ENCODE measurements around the gene RAB8A.
"Not testable (repeated sequence)": the region's sequence is repeated elsewhere in the genome, so short reads cannot be mapped to it uniquely, and the experiment has no call there.

RAB8A gene

DNA sequence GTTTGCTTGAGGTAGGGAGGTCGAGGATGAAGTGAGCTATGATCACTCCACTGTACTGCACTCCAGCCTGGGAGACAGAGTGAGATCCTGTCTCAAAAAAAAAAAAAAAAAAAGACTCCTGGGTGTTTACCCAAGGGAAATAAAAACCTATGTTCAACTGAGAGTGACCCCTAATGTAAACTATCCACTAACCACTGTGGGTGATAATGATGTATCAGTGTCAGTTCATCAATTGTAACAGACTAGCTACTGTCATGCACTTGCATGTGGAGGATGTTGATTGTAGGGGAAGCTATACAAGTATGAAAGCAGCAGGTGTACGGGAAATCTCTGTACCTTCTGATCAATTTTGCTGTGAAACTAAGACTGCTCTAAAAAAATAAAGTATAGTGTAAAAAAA, 64.3 kb downstream of the RAB8A start:
- H3K4me1 ChIP-seq (ENCODE audit: low read length): peaks cover 35% of the 10 kb centered on the region
- no peak overlapping the region for H2AFZ ChIP-seq (ENCODE audit: low read depth, low read length)
- TF ChIP-seq, protein P1, sequence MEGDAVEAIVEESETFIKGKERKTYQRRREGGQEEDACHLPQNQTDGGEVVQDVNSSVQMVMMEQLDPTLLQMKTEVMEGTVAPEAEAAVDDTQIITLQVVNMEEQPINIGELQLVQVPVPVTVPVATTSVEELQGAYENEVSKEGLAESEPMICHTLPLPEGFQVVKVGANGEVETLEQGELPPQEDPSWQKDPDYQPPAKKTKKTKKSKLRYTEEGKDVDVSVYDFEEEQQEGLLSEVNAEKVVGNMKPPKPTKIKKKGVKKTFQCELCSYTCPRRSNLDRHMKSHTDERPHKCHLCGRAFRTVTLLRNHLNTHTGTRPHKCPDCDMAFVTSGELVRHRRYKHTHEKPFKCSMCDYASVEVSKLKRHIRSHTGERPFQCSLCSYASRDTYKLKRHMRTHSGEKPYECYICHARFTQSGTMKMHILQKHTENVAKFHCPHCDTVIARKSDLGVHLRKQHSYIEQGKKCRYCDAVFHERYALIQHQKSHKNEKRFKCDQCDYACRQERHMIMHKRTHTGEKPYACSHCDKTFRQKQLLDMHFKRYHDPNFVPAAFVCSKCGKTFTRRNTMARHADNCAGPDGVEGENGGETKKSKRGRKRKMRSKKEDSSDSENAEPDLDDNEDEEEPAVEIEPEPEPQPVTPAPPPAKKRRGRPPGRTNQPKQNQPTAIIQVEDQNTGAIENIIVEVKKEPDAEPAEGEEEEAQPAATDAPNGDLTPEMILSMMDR (IDR thresholded peaks at IDR 0.05; ENCODE audit: low read depth, low read length): no peak
- TF ChIP-seq EZH2phosphoT487 (IDR thresholded peaks at IDR 0.05; ENCODE audit: low read depth): no peak
- no peaks in the 10 kb centered on the region for H3K36me3 ChIP-seq (replicated peaks; ENCODE audit: low read depth, low read length)
- no peaks in the 10 kb centered on the region for H3K27me3 ChIP-seq (ENCODE audit: low read depth, low read length)
- no peak overlapping the region for H3K27ac ChIP-seq (ENCODE audit: low read length)
- H3K9me3 ChIP-seq (ENCODE audit: insufficient read depth, low read length): no peaks in the 10 kb centered on the region
- H4K20me1 ChIP-seq (ENCODE audit: insufficient read depth, low read length): no peaks in the 10 kb centered on the region
- no peaks in the 10 kb centered on the region for H3K79me2 ChIP-seq (ENCODE audit: low read length)
- H3K9ac ChIP-seq (ENCODE audit: low read length): no peak overlapping the region
- no peak overlapping the region for H3K4me3 ChIP-seq (ENCODE audit: low read length)
- H3K4me2 ChIP-seq (ENCODE audit: low read length): no peak overlapping the region

DNA sequence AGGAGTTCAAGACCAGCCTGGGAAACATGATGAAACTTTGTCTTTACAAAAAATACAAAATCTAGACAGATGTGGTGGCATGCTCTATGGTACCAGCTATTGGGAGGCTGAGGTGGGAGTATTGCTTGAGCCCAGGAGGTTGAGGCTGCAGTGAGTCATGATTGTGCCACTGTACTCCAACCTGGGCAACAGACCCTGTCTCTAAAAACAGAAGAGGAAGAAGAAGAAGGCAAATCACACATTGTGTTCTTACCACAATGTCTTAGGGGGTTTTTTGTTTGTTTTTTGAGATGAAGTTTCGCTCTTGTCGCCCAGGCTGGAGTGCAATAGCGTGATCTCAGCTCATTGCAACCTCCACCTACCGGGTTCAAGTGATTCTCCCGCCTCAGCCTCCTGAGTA, 67.2 kb downstream of the RAB8A start:
- H2AFZ ChIP-seq (ENCODE audit: low read depth, low read length): not testable (repeated sequence)

DNA sequence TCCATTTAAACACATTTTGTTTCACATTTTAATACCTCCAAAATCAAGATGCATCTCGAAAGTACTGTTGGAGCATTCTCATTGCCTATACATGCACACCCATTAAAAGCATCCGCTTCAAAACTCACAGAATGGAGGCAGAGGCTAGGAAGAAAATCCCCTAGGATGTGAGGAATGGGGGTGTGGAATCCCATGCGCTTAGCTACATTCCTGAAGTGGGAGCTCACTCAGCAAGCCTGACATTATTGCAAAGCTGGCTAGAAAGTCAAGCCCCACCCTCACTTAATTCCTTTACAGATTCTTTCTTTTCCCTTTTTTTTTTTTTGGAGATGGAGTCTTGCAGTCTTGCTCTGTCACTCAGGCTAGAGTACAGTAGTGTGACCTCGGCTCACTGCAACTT, 68.9 kb downstream of the RAB8A start:
- no peak overlapping the region for H3K27ac ChIP-seq (ENCODE audit: low read length)
- H4K20me1 ChIP-seq (ENCODE audit: insufficient read depth, low read length): no peaks in the 10 kb centered on the region
- H3K4me2 ChIP-seq (ENCODE audit: low read length): no peak overlapping the region
- TF ChIP-seq EZH2phosphoT487 (IDR thresholded peaks at IDR 0.05; ENCODE audit: low read depth): no peak
- TF ChIP-seq, protein P1 (IDR thresholded peaks at IDR 0.05; ENCODE audit: low read depth, low read length): no peak
- no peak overlapping the region for H3K9ac ChIP-seq (ENCODE audit: low read length)
- H3K4me3 ChIP-seq (ENCODE audit: low read length): no peak overlapping the region
- peaks cover 4% of the 10 kb centered on the region for H3K79me2 ChIP-seq (ENCODE audit: low read length)
- H3K36me3 ChIP-seq (replicated peaks; ENCODE audit: low read depth, low read length): no peaks in the 10 kb centered on the region
- no peaks in the 10 kb centered on the region for H3K9me3 ChIP-seq (ENCODE audit: insufficient read depth, low read length)
- no peak overlapping the region for H2AFZ ChIP-seq (ENCODE audit: low read depth, low read length)
- no peaks in the 10 kb centered on the region for H3K27me3 ChIP-seq (ENCODE audit: low read depth, low read length)
- H3K4me1 ChIP-seq (ENCODE audit: low read length): peaks cover 35% of the 10 kb centered on the region

More for the DNA sequence above, 67.2 kb downstream of the RAB8A start:
- not testable (repeated sequence) for H3K36me3 ChIP-seq (replicated peaks; ENCODE audit: low read depth, low read length); H4K20me1 ChIP-seq (ENCODE audit: insufficient read depth, low read length); H3K4me2 ChIP-seq (ENCODE audit: low read length); H3K27ac ChIP-seq (ENCODE audit: low read length); H3K79me2 ChIP-seq (ENCODE audit: low read length); H3K9me3 ChIP-seq (ENCODE audit: insufficient read depth, low read length); H3K4me3 ChIP-seq (ENCODE audit: low read length); H3K9ac ChIP-seq (ENCODE audit: low read length); H3K27me3 ChIP-seq (ENCODE audit: low read depth, low read length)
- peaks cover 31% of the 10 kb centered on the region for H3K4me1 ChIP-seq (ENCODE audit: low read length)
